Measurements from ENCODE around the gene EZH2.

Gene EZH2

DNA sequence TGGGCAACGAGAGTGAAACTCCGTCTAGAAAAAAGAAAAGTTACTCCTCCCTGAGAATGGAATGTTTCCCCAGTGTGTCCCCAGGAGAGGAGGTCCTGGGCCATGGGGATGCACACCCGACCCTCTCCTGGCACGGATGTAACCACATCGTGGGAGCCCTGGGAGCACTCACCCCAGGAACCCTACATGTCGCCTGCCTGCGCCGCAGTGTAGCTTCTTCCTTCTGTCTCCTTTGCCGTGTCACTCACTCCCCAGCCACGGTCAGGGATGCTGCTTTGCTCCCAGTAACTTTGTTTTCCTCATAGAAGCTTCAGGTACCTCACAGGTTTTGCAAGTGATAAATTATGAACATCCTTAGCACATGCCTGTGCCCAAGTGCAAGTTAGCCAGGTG, 82.0 kb downstream of the EZH2 start:
- no peak overlapping the region for H3K27ac ChIP-seq (replicated peaks)
- H3K27me3 ChIP-seq (ENCODE audit: insufficient read depth, poor library complexity, severe bottlenecking) = no peaks in the 10 kb centered on the region
- TF ChIP-seq POLR2AphosphoS5 (IDR thresholded peaks at IDR 0.05; ENCODE audit: low read depth) = no peak
- no peak for TF ChIP-seq GABPA (IDR thresholded peaks at IDR 0.05; ENCODE audit: low read depth)
- TF ChIP-seq, protein P1, sequence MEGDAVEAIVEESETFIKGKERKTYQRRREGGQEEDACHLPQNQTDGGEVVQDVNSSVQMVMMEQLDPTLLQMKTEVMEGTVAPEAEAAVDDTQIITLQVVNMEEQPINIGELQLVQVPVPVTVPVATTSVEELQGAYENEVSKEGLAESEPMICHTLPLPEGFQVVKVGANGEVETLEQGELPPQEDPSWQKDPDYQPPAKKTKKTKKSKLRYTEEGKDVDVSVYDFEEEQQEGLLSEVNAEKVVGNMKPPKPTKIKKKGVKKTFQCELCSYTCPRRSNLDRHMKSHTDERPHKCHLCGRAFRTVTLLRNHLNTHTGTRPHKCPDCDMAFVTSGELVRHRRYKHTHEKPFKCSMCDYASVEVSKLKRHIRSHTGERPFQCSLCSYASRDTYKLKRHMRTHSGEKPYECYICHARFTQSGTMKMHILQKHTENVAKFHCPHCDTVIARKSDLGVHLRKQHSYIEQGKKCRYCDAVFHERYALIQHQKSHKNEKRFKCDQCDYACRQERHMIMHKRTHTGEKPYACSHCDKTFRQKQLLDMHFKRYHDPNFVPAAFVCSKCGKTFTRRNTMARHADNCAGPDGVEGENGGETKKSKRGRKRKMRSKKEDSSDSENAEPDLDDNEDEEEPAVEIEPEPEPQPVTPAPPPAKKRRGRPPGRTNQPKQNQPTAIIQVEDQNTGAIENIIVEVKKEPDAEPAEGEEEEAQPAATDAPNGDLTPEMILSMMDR (IDR thresholded peaks at IDR 0.05; ENCODE audit: insufficient read depth, low read length) = no peak
- TF ChIP-seq SPI1 (IDR thresholded peaks at IDR 0.05; ENCODE audit: borderline replicate concordance, low read depth) = no peak
- TF ChIP-seq, protein P2, sequence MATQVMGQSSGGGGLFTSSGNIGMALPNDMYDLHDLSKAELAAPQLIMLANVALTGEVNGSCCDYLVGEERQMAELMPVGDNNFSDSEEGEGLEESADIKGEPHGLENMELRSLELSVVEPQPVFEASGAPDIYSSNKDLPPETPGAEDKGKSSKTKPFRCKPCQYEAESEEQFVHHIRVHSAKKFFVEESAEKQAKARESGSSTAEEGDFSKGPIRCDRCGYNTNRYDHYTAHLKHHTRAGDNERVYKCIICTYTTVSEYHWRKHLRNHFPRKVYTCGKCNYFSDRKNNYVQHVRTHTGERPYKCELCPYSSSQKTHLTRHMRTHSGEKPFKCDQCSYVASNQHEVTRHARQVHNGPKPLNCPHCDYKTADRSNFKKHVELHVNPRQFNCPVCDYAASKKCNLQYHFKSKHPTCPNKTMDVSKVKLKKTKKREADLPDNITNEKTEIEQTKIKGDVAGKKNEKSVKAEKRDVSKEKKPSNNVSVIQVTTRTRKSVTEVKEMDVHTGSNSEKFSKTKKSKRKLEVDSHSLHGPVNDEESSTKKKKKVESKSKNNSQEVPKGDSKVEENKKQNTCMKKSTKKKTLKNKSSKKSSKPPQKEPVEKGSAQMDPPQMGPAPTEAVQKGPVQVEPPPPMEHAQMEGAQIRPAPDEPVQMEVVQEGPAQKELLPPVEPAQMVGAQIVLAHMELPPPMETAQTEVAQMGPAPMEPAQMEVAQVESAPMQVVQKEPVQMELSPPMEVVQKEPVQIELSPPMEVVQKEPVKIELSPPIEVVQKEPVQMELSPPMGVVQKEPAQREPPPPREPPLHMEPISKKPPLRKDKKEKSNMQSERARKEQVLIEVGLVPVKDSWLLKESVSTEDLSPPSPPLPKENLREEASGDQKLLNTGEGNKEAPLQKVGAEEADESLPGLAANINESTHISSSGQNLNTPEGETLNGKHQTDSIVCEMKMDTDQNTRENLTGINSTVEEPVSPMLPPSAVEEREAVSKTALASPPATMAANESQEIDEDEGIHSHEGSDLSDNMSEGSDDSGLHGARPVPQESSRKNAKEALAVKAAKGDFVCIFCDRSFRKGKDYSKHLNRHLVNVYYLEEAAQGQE (IDR thresholded peaks at IDR 0.05; ENCODE audit: insufficient replicate concordance, low read depth) = no peak
- H3K4me3 ChIP-seq (replicated peaks; ENCODE audit: insufficient read depth, low read length) = no peak overlapping the region
- DNase-seq (ENCODE audit: low read depth in 1 of 2, low spot score in 1 of 2) = no peak

DNA sequence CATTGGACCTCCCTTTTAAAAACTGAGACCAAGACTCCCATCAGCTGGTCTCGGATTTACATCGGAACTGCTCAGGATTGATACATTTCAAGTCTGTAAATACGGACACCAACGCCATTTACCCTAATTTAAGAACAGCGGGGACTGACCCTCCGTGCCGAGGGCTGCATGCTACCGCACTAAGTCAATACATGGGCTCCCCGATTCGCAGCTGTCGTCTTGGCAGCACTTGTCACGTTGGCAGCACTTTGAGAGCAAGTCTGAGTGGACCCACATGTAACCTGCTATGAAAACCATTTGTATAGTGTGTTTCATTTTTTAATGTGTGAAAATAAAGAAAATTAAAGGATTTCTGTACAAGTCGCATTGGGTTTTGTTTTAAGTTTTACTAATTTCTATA, 83.4 kb downstream of the EZH2 start:
- TF ChIP-seq, protein P2 (IDR thresholded peaks at IDR 0.05; ENCODE audit: insufficient replicate concordance, low read depth) = no peak
- TF ChIP-seq GABPA (IDR thresholded peaks at IDR 0.05; ENCODE audit: low read depth) (no peak), SPI1 (IDR thresholded peaks at IDR 0.05; ENCODE audit: borderline replicate concordance, low read depth) (no peak), POLR2AphosphoS5 (IDR thresholded peaks at IDR 0.05; ENCODE audit: low read depth) (no peak)
- TF ChIP-seq, protein P1 (IDR thresholded peaks at IDR 0.05; ENCODE audit: insufficient read depth, low read length) = no peak

DNA sequence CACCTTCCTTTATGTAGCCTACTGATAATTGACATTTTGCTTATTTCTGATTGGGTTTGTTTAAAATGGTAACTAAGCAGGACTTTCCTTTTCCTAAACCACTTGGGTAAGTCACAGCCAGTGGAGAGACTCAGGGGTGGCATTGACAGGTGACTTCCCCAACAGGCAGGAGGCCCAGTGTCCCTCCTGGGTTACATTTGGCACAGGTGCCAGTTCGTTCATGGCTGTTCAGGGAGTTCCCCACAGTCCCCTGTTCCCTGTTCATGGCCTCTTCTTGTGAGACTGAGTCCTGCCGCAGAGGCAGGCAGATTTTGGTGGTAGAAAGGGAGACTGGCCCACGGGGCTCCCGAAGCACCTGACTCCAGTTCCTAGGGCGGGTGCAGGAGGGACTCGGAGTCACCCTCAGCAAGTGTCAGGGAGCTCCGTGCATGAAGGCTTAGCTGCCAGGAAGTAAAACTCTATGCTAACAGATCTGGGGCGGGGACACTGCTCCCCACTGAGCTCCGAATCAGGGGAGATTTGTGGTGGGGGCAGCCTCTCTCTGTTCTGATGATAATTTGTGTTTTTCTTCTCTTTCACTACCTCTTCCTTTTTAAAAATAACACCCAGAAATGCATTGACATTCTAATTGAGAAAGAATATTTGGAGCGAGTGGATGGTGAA, 84.1 kb downstream of the EZH2 start:
- TF ChIP-seq, protein P1 (IDR thresholded peaks at IDR 0.05; ENCODE audit: insufficient read depth, low read length) = no peak
- no peak for TF ChIP-seq POLR2AphosphoS5 (IDR thresholded peaks at IDR 0.05; ENCODE audit: low read depth)
- TF ChIP-seq, protein P2 (IDR thresholded peaks at IDR 0.05; ENCODE audit: insufficient replicate concordance, low read depth) = no peak
- no peak for TF ChIP-seq SPI1 (IDR thresholded peaks at IDR 0.05; ENCODE audit: borderline replicate concordance, low read depth)
- TF ChIP-seq GABPA (IDR thresholded peaks at IDR 0.05; ENCODE audit: low read depth) = no peak
- Histone ChIP-seq H3K27me3 (ENCODE audit: insufficient read depth, poor library complexity, severe bottlenecking) (no peaks in the 10 kb centered on the region), H3K27ac (replicated peaks) (no peak overlapping the region), H3K4me3 (replicated peaks; ENCODE audit: insufficient read depth, low read length) (no peak overlapping the region)
- no peak for DNase-seq (ENCODE audit: low read depth in 1 of 2, low spot score in 1 of 2)

More for the DNA sequence above, 83.4 kb downstream of the EZH2 start:
- DNase-seq (ENCODE audit: low read depth in 1 of 2, low spot score in 1 of 2) = no peak
- Histone ChIP-seq H3K27ac (replicated peaks) (no peak overlapping the region), H3K27me3 (ENCODE audit: insufficient read depth, poor library complexity, severe bottlenecking) (no peaks in the 10 kb centered on the region), H3K4me3 (replicated peaks; ENCODE audit: insufficient read depth, low read length) (no peak overlapping the region)

Data from HL-60 (cell line).